CD4-positive, CD25-positive, alpha-beta regulatory T cell (primary cell): ENCODE results near the gene MERTK. TPM values are rescaled to one million over a fixed set of nuclear protein-coding genes. Genes with fewer than 3 reads are reported as not detected.

Experiments
- polyA plus RNA-seq, 4 donors: library from polyadenylated mRNA; unstranded; fragments of 300-500 nt; fragmentation: Illumina TruSeq; gene quantifications; one replicate each; pipeline ENCODE4 v1.2.3, GENCODE V29; 2021
- total RNA-seq: library from RNA; stranded (reverse); gene quantifications from one replicate; pipeline ENCODE4 v1.2.3, GENCODE V29; 2022

The MERTK gene
- total and polyA plus RNA-seq, 5 donors from 2014 or later, result 0.20 TPM; not detected in 4

Other genes starting within 250 kb of the MERTK start
- 49.9 TPM for gene ANAPC1, start 14.4 kb upstream of the MERTK start, total RNA-seq
- 10 to 100 TPM; 22.4 to 24.7 (median 23.8) TPM for gene ANAPC1, start 14.4 kb upstream of the MERTK start, polyA plus RNA-seq
- gene TMEM87B, start 156.7 kb downstream of the MERTK start, total RNA-seq, result 24.6 TPM
- gene TMEM87B, start 156.7 kb downstream of the MERTK start, polyA plus RNA-seq, result 10 to 100 TPM in 3 of 4 donors, 1 to 10 TPM in 1; 9.1 to 15.6 (median 11.8) TPM
- 19.3 TPM for gene FBLN7, start 239.8 kb downstream of the MERTK start, total RNA-seq
- 10 to 100 TPM; 29.9 to 40.2 (median 36.5) TPM for gene FBLN7, start 239.8 kb downstream of the MERTK start, polyA plus RNA-seq